Endodermal cell (in vitro differentiated cells): ENCODE results near the gene MPDZ. TPM values are rescaled to one million over a fixed set of nuclear protein-coding genes. Genes with fewer than 3 reads are reported as not detected.
A peak's percentile ranks its signal among the peaks of the same experiment; 100 is the strongest.

Experiments
- DNase-seq: peaks from one replicate; pipeline ENCODE4 v3.0.0-alpha.2; 2017
- H3K27ac ChIP-seq: 2 replicates; pipeline ENCODE4 v1.5.1; 2013; ENCODE audit warnings: mild to moderate bottlenecking, low read depth, low read length, moderate library complexity
- H3K27me3 ChIP-seq: 2 replicates; pipeline ENCODE4 v1.6.1; 2013; ENCODE audit warnings: mild to moderate bottlenecking, low read length, moderate library complexity; ENCODE audit not compliant: insufficient read depth, control insufficient read depth, poor library complexity, severe bottlenecking
- H3K36me3 ChIP-seq: 2 replicates; pipeline ENCODE4 v1.7.0; 2013; ENCODE audit warnings: mild to moderate bottlenecking, low read length, moderate library complexity; ENCODE audit not compliant: control insufficient read depth, insufficient read depth
- H3K4me1 ChIP-seq: one replicate; pipeline ENCODE4 v1.7.0; 2013; ENCODE audit warnings: low read length; ENCODE audit not compliant: control insufficient read depth, insufficient read depth
- H3K4me3 ChIP-seq: 2 replicates; pipeline ENCODE4 v1.5.1; 2013; ENCODE audit warnings: mild to moderate bottlenecking, low read length, moderate library complexity
- H3K9ac ChIP-seq: 2 replicates; pipeline ENCODE4 v1.6.1; 2013; ENCODE audit warnings: mild to moderate bottlenecking, low read length, moderate library complexity; ENCODE audit not compliant: poor library complexity, severe bottlenecking; ENCODE audit errors: extremely low read depth
- H3K9me3 ChIP-seq: 2 replicates; pipeline ENCODE4 v1.6.1; 2013; ENCODE audit warnings: mild to moderate bottlenecking, low read length, moderate library complexity; ENCODE audit not compliant: control insufficient read depth
- H3K27ac Mint-ChIP-seq: 2 replicates; pipeline ENCODE4 v1.8.0; 2020; ENCODE audit warnings: mixed read lengths
- H3K27me3 Mint-ChIP-seq: 2 replicates; pipeline ENCODE4 v1.8.0; 2021; ENCODE audit warnings: mild to moderate bottlenecking, mixed read lengths; ENCODE audit not compliant: insufficient read depth
- H3K36me3 Mint-ChIP-seq: 2 replicates; pipeline ENCODE4 v1.8.0; 2020; ENCODE audit warnings: low read depth, mixed read lengths
- H3K4me1 Mint-ChIP-seq: 2 replicates; pipeline ENCODE4 v1.8.0; 2020; ENCODE audit warnings: mixed read lengths
- H3K4me3 Mint-ChIP-seq: 2 replicates; pipeline ENCODE4 v1.8.0; 2020; ENCODE audit warnings: mild to moderate bottlenecking, moderate library complexity, mixed read lengths
- H3K9me3 Mint-ChIP-seq: 2 replicates; pipeline ENCODE4 v1.8.0; 2020; ENCODE audit warnings: mild to moderate bottlenecking, mixed read lengths
- CTCF ChIP-seq: fragments of 200-600 bp; sonication (generic); conservative IDR thresholded peaks from 2 replicates; pipeline ENCODE4 v1.5.0; 2021; ENCODE audit warnings: antibody characterized with exemption, mild to moderate bottlenecking
- WGBS, 2 experiments: methylation state at CpG; one replicate each; pipeline versions ENCODE4 v1.1.5 to v1.1.7; 2013; ENCODE audit warnings: missing lambda C conversion rate in 2 of 2, mixed read lengths in 1 of 2; ENCODE audit not compliant: insufficient coverage in 1 of 2, insufficient read length in 1 of 2; 5-methylcytosine and 5-hydroxymethylcytosine counted together
- total RNA-seq, 2 donors: library from RNA; stranded (reverse); fragmentation: NEBNext Ultra II Directional in 1 of 2; extraction: Animal tissue kit (Norgen Biotek cat#: 25700) in 1 of 2; gene quantifications; 2 replicates in 1 of 2; 3 replicates in 1 of 2; pipeline ENCODE4 v1.2.1, GENCODE V29; 2021

MPDZ gene
- total RNA-seq, 2 donors from 2014 or later: 38.0 to 44.0 TPM

GRCh38 chr9:13144166-13144775, 135.2 kb downstream of the MPDZ start:
- H3K36me3 Mint-ChIP-seq: peaks cover 6% of the 10 kb centered on the region
- no peak overlapping the region for H3K9ac ChIP-seq
- no peak overlapping the region for H3K4me3 Mint-ChIP-seq
- no peak for DNase-seq
- peaks cover 12% of the 10 kb centered on the region for H3K4me1 Mint-ChIP-seq
- H3K36me3 ChIP-seq: peaks cover 13% of the 10 kb centered on the region
- H3K4me1 ChIP-seq: peaks cover 3% of the 10 kb centered on the region
- H3K27ac ChIP-seq: no peak overlapping the region
- no peaks in the 10 kb centered on the region for H3K27me3 ChIP-seq
- H3K27me3 Mint-ChIP-seq: no peaks in the 10 kb centered on the region
- 83 to 89% methylated on average over 1 to 2 of the region's 2 CpGs for WGBS, 2 experiments
- no peak for TF ChIP-seq CTCF
- H3K4me3 ChIP-seq: no peak overlapping the region
- H3K9me3 ChIP-seq: no peaks in the 10 kb centered on the region
- no peak overlapping the region for H3K27ac Mint-ChIP-seq
- no peaks in the 10 kb centered on the region for H3K9me3 Mint-ChIP-seq

DNA sequence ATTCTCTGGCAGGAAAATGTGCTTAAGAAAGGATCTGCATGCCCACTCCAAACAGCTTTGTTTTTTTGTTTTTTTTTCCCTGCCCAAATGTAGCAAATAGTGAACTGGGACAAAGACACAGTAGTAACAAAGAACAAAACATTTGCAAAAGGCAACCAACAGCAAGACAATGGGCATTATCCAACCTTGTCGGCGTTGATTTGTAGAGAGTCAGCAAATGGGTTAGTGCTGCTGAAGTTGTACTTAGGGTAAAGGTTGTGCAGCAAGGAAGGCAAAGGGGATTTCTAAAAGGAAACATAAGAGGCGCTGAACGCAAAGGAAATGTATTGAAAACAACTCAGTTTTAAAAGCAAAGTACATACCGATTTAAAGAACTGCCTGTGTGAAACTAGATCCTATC, 136.2 kb downstream of the MPDZ start:
- peaks cover 12% of the 10 kb centered on the region for H3K4me1 Mint-ChIP-seq

DNA sequence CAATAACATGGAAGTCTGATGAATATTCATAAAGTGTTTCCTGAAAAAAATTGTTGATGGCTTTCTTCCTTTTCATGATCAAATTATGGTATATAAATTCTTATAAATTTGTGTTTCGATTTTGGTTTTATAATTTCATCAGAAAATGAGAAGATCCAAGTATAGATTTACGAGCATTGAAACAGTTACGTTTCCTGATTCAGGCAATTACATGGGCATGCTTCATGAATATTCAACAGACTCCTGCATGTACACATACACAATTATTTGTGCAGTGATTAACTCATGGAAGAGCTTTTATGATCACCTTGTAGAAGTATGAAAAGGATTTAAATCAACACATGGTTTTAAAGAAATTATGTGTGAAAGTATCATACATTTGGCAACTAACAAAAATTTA, 136.7 kb downstream of the MPDZ start:
- Mint-ChIP-seq H3K27me3 (no peaks in the 10 kb centered on the region), H3K36me3 (peaks cover 9% of the 10 kb centered on the region), H3K4me1 (peaks cover 12% of the 10 kb centered on the region), H3K27ac (peak overlapping the region; percentile 54), H3K9me3 (no peaks in the 10 kb centered on the region), H3K4me3 (no peak overlapping the region)
- Histone ChIP-seq H3K4me3 (no peak overlapping the region), H3K36me3 (peaks cover 18% of the 10 kb centered on the region), H3K27ac (no peak overlapping the region), H3K9me3 (no peaks in the 10 kb centered on the region), H3K27me3 (no peaks in the 10 kb centered on the region), H3K9ac (no peak overlapping the region), H3K4me1 (peaks cover 3% of the 10 kb centered on the region)
- 95% methylated on average over 3 of the region's 3 CpGs; no CpG with 5 or more reads in 1 of the 2 experiments for whole genome bisulfite sequencing, 2 experiments
- no peak for DNase-seq
- TF ChIP-seq CTCF: no peak

More for the DNA sequence above, 136.2 kb downstream of the MPDZ start:
- 63 to 80% methylated on average over 5 of the region's 5 CpGs for WGBS, 2 experiments
- Histone ChIP-seq H3K9ac (no peak overlapping the region), H3K27me3 (no peaks in the 10 kb centered on the region), H3K27ac (no peak overlapping the region), H3K4me3 (no peak overlapping the region), H3K36me3 (peaks cover 15% of the 10 kb centered on the region), H3K9me3 (no peaks in the 10 kb centered on the region), H3K4me1 (peaks cover 3% of the 10 kb centered on the region)
- peaks cover 7% of the 10 kb centered on the region for H3K36me3 Mint-ChIP-seq
- no peaks in the 10 kb centered on the region for H3K9me3 Mint-ChIP-seq
- no peak for TF ChIP-seq CTCF
- H3K27ac Mint-ChIP-seq: peak overlapping the region; percentile 54
- DNase-seq: no peak
- H3K27me3 Mint-ChIP-seq: no peaks in the 10 kb centered on the region
- H3K4me3 Mint-ChIP-seq: no peak overlapping the region
